Endodermal cell (in vitro differentiated cells): ENCODE data around the gene DAND5. TPM values are rescaled to one million over a fixed set of nuclear protein-coding genes. Genes with fewer than 3 reads are reported as not detected.

Experiments used
- DNase-seq: peaks from one replicate; pipeline ENCODE4 v3.0.0-alpha.2; 2017
- H3K27ac ChIP-seq: 2 replicates; pipeline ENCODE4 v1.5.1; 2013; ENCODE audit warnings: mild to moderate bottlenecking, low read depth, low read length, moderate library complexity
- H3K27me3 ChIP-seq: 2 replicates; pipeline ENCODE4 v1.6.1; 2013; ENCODE audit warnings: mild to moderate bottlenecking, low read length, moderate library complexity; ENCODE audit not compliant: insufficient read depth, control insufficient read depth, poor library complexity, severe bottlenecking
- H3K36me3 ChIP-seq: 2 replicates; pipeline ENCODE4 v1.7.0; 2013; ENCODE audit warnings: mild to moderate bottlenecking, low read length, moderate library complexity; ENCODE audit not compliant: control insufficient read depth, insufficient read depth
- H3K4me1 ChIP-seq: one replicate; pipeline ENCODE4 v1.7.0; 2013; ENCODE audit warnings: low read length; ENCODE audit not compliant: control insufficient read depth, insufficient read depth
- H3K4me3 ChIP-seq: 2 replicates; pipeline ENCODE4 v1.5.1; 2013; ENCODE audit warnings: mild to moderate bottlenecking, low read length, moderate library complexity
- H3K9ac ChIP-seq: 2 replicates; pipeline ENCODE4 v1.6.1; 2013; ENCODE audit warnings: mild to moderate bottlenecking, low read length, moderate library complexity; ENCODE audit not compliant: poor library complexity, severe bottlenecking; ENCODE audit errors: extremely low read depth
- H3K9me3 ChIP-seq: 2 replicates; pipeline ENCODE4 v1.6.1; 2013; ENCODE audit warnings: mild to moderate bottlenecking, low read length, moderate library complexity; ENCODE audit not compliant: control insufficient read depth
- H3K27ac Mint-ChIP-seq: 2 replicates; pipeline ENCODE4 v1.8.0; 2020; ENCODE audit warnings: mixed read lengths
- H3K27me3 Mint-ChIP-seq: 2 replicates; pipeline ENCODE4 v1.8.0; 2021; ENCODE audit warnings: mild to moderate bottlenecking, mixed read lengths; ENCODE audit not compliant: insufficient read depth
- H3K36me3 Mint-ChIP-seq: 2 replicates; pipeline ENCODE4 v1.8.0; 2020; ENCODE audit warnings: low read depth, mixed read lengths
- H3K4me1 Mint-ChIP-seq: 2 replicates; pipeline ENCODE4 v1.8.0; 2020; ENCODE audit warnings: mixed read lengths
- H3K4me3 Mint-ChIP-seq: 2 replicates; pipeline ENCODE4 v1.8.0; 2020; ENCODE audit warnings: mild to moderate bottlenecking, moderate library complexity, mixed read lengths
- H3K9me3 Mint-ChIP-seq: 2 replicates; pipeline ENCODE4 v1.8.0; 2020; ENCODE audit warnings: mild to moderate bottlenecking, mixed read lengths
- CTCF ChIP-seq: fragments of 200-600 bp; sonication (generic); conservative IDR thresholded peaks from 2 replicates; pipeline ENCODE4 v1.5.0; 2021; ENCODE audit warnings: antibody characterized with exemption, mild to moderate bottlenecking
- WGBS, 2 experiments: methylation state at CpG; one replicate each; pipeline versions ENCODE4 v1.1.5 to v1.1.7; 2013; ENCODE audit warnings: missing lambda C conversion rate in 2 of 2, mixed read lengths in 1 of 2; ENCODE audit not compliant: insufficient coverage in 1 of 2, insufficient read length in 1 of 2; 5-methylcytosine and 5-hydroxymethylcytosine counted together
- total RNA-seq, 2 donors: library from RNA; stranded (reverse); fragmentation: NEBNext Ultra II Directional in 1 of 2; extraction: Animal tissue kit (Norgen Biotek cat#: 25700) in 1 of 2; gene quantifications; 2 replicates in 1 of 2; 3 replicates in 1 of 2; pipeline ENCODE4 v1.2.1, GENCODE V29; 2021

The DAND5 gene
- total RNA-seq, 2 donors from 2014 or later, result 0.13 to 0.40 TPM

- Mint-ChIP-seq H3K9me3 (no peaks in the 10 kb centered on the region), H3K27me3 (no peaks in the 10 kb centered on the region), H3K36me3 (peaks cover 64% of the 10 kb centered on the region), H3K4me1 (peaks cover 31% of the 10 kb centered on the region), H3K4me3 (peak overlapping the region; percentile 100), H3K27ac (peak overlapping the region; percentile 97)
- DNase-seq, result no peak
- peak overlapping the region; percentile 99 for H3K4me3 ChIP-seq
- WGBS, 2 experiments, result 91 to 100% methylated on average over 8 to 10 of the region's 10 CpGs
- no peaks in the 10 kb centered on the region for H3K27me3 ChIP-seq
- peaks cover 12% of the 10 kb centered on the region for H3K4me1 ChIP-seq
- H3K9ac ChIP-seq, result peak overlapping the region; percentile 99
- no peak overlapping the region for H3K27ac ChIP-seq
- TF ChIP-seq CTCF, result no peak
- no peaks in the 10 kb centered on the region for H3K9me3 ChIP-seq
- H3K36me3 ChIP-seq, result peaks cover 59% of the 10 kb centered on the region
These were observed 29.4 kb upstream of the DAND5 start for GRCh38 chr19:12939975-12940423.

GRCh38 chr19:12940897-12941296 is 28.5 kb upstream of the DAND5 start:
- TF ChIP-seq CTCF, result no peak
- Histone ChIP-seq H3K27ac (no peak overlapping the region), H3K4me3 (peak overlapping the region; percentile 99), H3K36me3 (peaks cover 59% of the 10 kb centered on the region), H3K9me3 (no peaks in the 10 kb centered on the region), H3K4me1 (peaks cover 12% of the 10 kb centered on the region), H3K27me3 (no peaks in the 10 kb centered on the region), H3K9ac (peak overlapping the region; percentile 99)
- Mint-ChIP-seq H3K4me3 (peak overlapping the region; percentile 100), H3K9me3 (no peaks in the 10 kb centered on the region), H3K27me3 (no peaks in the 10 kb centered on the region), H3K36me3 (peaks cover 64% of the 10 kb centered on the region), H3K4me1 (peaks cover 31% of the 10 kb centered on the region), H3K27ac (peak overlapping the region; percentile 97)
- WGBS, 2 experiments, result 96 to 100% methylated on average over 2 of the region's 2 CpGs
- DNase-seq, result no peak

- Mint-ChIP-seq H3K36me3 (peaks cover 76% of the 10 kb centered on the region), H3K27ac (peak overlapping the region; percentile 82), H3K4me1 (peaks cover 28% of the 10 kb centered on the region), H3K4me3 (no peak overlapping the region), H3K27me3 (no peaks in the 10 kb centered on the region), H3K9me3 (no peaks in the 10 kb centered on the region)
- no peak for TF ChIP-seq CTCF
- no peak for DNase-seq
- no peaks in the 10 kb centered on the region for H3K27me3 ChIP-seq
- H3K4me3 ChIP-seq, result no peak overlapping the region
- no peak overlapping the region for H3K9ac ChIP-seq
- 96% methylated on average over 18 of the region's 18 CpGs for WGBS, 2 experiments
- peaks cover 70% of the 10 kb centered on the region for H3K36me3 ChIP-seq
- H3K27ac ChIP-seq, result peak overlapping the region; percentile 16
- no peaks in the 10 kb centered on the region for H3K9me3 ChIP-seq
- peaks cover 5% of the 10 kb centered on the region for H3K4me1 ChIP-seq
These were observed 25.8 kb upstream of the DAND5 start for GRCh38 chr19:12943437-12944044.
